ENCODE data around the gene BLOC1S6. TPM values are rescaled to one million over a fixed set of nuclear protein-coding genes. Genes with fewer than 3 reads are reported as not detected.
A peak's percentile ranks its signal among the peaks of the same experiment; 100 is the strongest.

Gene BLOC1S6
- total and polyA plus RNA-seq, 2 donors from 2014 or later, result 14.8 to 35.0 TPM

DNA sequence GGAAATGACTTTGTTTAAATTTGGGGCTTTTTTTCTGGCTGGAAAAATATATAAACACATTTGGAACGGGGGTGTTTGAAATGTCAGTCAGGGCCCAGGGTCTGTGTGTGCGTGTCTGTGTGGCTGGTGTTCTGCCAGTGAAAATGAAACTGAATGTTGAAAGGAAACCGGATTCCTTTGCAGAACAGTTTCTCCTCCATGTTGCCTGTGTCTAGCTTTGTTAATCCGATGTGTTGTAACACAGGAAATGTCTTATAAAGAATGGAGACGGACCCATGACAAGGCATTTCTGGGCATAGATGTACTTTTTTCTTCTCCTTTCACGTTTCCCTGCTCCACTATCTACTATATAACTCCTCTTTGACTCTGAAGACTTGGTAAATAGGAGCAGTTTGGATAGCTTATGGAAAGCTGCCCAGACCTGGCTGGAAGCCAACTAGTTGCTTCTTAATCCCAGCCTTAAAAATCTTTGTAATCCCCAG, 50.4 kb downstream of the BLOC1S6 start:
- H3K4me1 ChIP-seq (ENCODE audit: control insufficient read depth in 2 of 3, insufficient read depth in 2 of 3, low read depth in 1 of 3, low read length in 3 of 3), result peaks cover 0 to 29% (median 19%) of the 10 kb centered on the region in 3 donors
- no peaks in the 10 kb centered on the region for H3K27me3 ChIP-seq (ENCODE audit: control insufficient read depth, insufficient read depth, low read length)
- DNase-seq (peak in 2 of 5 donors; percentile 46 to 79), FAIRE-seq (no peak)
- TF ChIP-seq, protein P1, sequence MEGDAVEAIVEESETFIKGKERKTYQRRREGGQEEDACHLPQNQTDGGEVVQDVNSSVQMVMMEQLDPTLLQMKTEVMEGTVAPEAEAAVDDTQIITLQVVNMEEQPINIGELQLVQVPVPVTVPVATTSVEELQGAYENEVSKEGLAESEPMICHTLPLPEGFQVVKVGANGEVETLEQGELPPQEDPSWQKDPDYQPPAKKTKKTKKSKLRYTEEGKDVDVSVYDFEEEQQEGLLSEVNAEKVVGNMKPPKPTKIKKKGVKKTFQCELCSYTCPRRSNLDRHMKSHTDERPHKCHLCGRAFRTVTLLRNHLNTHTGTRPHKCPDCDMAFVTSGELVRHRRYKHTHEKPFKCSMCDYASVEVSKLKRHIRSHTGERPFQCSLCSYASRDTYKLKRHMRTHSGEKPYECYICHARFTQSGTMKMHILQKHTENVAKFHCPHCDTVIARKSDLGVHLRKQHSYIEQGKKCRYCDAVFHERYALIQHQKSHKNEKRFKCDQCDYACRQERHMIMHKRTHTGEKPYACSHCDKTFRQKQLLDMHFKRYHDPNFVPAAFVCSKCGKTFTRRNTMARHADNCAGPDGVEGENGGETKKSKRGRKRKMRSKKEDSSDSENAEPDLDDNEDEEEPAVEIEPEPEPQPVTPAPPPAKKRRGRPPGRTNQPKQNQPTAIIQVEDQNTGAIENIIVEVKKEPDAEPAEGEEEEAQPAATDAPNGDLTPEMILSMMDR (IDR thresholded peaks at IDR 0.05; ENCODE audit: borderline replicate concordance, extremely low read depth, insufficient read depth), result no peak
- H3K9ac ChIP-seq (ENCODE audit: low read length in 3 of 3), result peak overlapping the region in 1 of 3 donors; percentile 63
- peak overlapping the region; percentile 89 for H3K27ac ChIP-seq (ENCODE audit: low read depth in 2 of 2, low read length in 2 of 2)
- H3K36me3 ChIP-seq (ENCODE audit: control insufficient read depth in 2 of 3, insufficient read depth in 3 of 3, low read length in 3 of 3), result no peaks in the 10 kb centered on the region
- H3K4me3 ChIP-seq (ENCODE audit: low read length in 3 of 3), result peak overlapping the region; percentile 39 to 61 (median 53)
- H3K9me3 ChIP-seq (ENCODE audit: control insufficient read depth in 2 of 3, insufficient read depth in 1 of 3, low read length in 3 of 3), result no peaks in the 10 kb centered on the region
- intact Hi-C loops (cut with DNase I), result no loop called here

DNA sequence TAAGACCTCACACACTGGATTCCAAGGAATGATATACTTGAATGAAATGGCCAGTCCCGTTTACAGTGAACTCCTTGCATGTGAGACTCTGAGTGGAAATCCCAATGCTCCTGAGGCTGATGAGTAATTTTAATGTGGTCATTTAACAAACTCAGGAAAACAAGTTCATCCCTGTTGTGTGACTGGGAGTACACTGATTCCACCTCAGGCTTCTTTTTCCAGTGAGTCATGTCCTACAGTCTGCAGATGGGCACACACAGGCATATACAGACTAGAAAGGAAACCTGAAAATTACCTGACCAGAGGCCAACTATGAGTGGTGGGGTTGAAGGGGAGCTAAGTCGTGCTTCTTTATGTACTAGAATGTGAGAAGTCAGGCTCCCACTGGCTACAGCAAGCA, 53.4 kb downstream of the BLOC1S6 start:
- no peak overlapping the region for H3K9ac ChIP-seq (ENCODE audit: low read length in 3 of 3)
- intact Hi-C loops (cut with DNase I), result no loop called here
- no peak overlapping the region for H3K4me3 ChIP-seq (ENCODE audit: low read length in 3 of 3)
- H3K27ac ChIP-seq (ENCODE audit: low read depth in 2 of 2, low read length in 2 of 2), result peak overlapping the region in 1 of 2 donors; percentile 32
- peaks cover 0 to 26% (median 17%) of the 10 kb centered on the region in 3 donors for H3K4me1 ChIP-seq (ENCODE audit: control insufficient read depth in 2 of 3, insufficient read depth in 2 of 3, low read depth in 1 of 3, low read length in 3 of 3)
- no peaks in the 10 kb centered on the region for H3K36me3 ChIP-seq (ENCODE audit: control insufficient read depth in 2 of 3, insufficient read depth in 3 of 3, low read length in 3 of 3)
- DNase-seq (no peak), FAIRE-seq (no peak)
- TF ChIP-seq, protein P1 (IDR thresholded peaks at IDR 0.05; ENCODE audit: borderline replicate concordance, extremely low read depth, insufficient read depth), result no peak
- H3K27me3 ChIP-seq (ENCODE audit: control insufficient read depth, insufficient read depth, low read length), result no peaks in the 10 kb centered on the region
- no peaks in the 10 kb centered on the region for H3K9me3 ChIP-seq (ENCODE audit: control insufficient read depth in 2 of 3, insufficient read depth in 1 of 3, low read length in 3 of 3)

DNA sequence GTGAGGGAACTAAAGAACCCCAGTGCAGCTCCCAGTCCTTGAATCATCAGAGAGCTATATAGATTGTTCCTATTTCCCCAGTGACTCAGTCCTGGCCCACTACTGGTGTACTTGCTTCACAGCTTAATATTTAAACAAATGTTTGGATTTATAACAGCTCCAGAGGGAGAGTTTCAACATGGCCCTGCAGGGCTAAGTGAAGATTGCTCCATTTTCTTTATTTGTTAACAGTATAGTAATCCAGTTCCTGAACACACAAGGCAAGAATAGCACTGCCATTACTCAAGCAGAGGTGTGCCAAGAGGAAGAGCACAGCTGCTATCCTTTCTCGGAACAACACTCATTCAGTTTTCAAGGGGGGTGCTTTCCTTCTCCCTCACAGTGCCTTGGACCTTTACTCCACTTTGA, 54.2 kb downstream of the BLOC1S6 start:
- H3K4me1 ChIP-seq (ENCODE audit: control insufficient read depth in 2 of 3, insufficient read depth in 2 of 3, low read depth in 1 of 3, low read length in 3 of 3), result peaks cover 0 to 26% (median 20%) of the 10 kb centered on the region in 3 donors
- no peaks in the 10 kb centered on the region for H3K27me3 ChIP-seq (ENCODE audit: control insufficient read depth, insufficient read depth, low read length)
- H3K36me3 ChIP-seq (ENCODE audit: control insufficient read depth in 2 of 3, insufficient read depth in 3 of 3, low read length in 3 of 3), result no peaks in the 10 kb centered on the region
- TF ChIP-seq, protein P1 (IDR thresholded peaks at IDR 0.05; ENCODE audit: borderline replicate concordance, extremely low read depth, insufficient read depth), result peak; percentile 7
- intact Hi-C loops (cut with DNase I), result no loop called here
- FAIRE-seq, result no peak
- H3K27ac ChIP-seq (ENCODE audit: low read depth in 2 of 2, low read length in 2 of 2), result peak overlapping the region; percentile 32 to 58
- no peak overlapping the region for H3K4me3 ChIP-seq (ENCODE audit: low read length in 3 of 3)
- no peak overlapping the region for H3K9ac ChIP-seq (ENCODE audit: low read length in 3 of 3)
- H3K9me3 ChIP-seq (ENCODE audit: control insufficient read depth in 2 of 3, insufficient read depth in 1 of 3, low read length in 3 of 3), result no peaks in the 10 kb centered on the region
- no peak for DNase-seq

Data from kidney (tissue), 14 donors.